CD4-positive, alpha-beta T cell treated with Interleukin-17A for 1 hour (primary cell): Measurements from ENCODE around the gene CORO6.

Experiments used
- DNase-seq: peaks from one replicate; pipeline ENCODE4 v3.0.0-alpha.2; 2020

CORO6 gene

DNA sequence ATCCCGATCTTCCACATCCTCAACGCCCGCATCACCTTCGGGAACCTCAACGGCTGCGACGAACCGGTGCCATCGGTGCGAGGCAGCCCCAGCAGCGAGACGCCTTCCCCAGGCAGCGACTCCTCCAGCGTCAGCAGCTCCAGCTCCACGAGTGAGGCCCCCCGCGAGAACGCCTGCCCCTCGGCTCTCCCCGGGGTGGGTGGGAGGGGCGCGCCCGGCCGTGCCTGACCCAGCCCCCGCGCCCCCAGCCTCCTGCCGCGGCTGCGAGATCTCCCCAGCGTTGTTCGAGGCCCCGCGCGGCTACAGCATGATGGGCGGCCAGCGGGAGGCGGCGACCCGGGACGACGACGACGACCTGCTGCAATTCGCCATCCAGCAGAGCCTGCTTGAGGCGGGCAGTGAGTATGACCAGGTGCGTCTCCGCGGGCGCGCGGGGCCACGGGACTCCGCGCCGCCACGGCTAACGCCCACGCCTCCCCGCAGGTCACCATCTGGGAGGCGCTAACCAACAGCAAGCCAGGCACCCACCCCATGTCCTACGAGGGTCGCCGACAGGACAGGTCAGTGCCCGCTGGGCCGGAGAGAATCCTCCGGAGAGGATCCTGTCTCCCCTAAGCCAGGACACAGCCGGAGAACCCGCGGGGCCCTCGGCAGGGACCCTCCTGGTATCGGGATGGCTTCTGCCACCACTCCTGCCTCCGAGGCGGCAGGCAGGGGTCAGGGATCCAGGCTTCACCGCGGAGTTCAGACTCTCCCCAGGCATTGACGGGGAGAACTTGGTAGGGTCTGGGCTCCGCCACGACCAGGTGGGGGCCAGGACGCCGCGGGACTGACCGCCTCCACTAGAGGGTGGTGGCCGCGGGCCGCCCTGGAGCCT, 10.1 kb downstream of the CORO6 start:
- DNase-seq: no peak

DNA sequence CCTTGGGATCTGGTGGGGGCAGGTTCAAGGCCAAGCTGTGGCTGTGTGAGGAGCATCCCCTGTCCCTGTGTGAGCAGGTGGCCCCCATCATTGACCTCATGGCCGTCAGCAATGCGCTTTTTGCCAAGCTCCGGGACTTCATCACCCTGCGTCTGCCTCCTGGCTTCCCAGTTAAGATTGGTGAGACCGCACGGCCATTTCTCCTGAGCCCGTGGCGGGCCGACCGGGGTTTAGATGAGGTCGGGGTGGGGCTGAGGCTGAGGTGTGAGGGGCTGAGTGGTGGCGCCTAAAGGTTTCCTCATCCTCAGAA, 10.7 kb downstream of the CORO6 start:
- no peak for DNase-seq

DNA sequence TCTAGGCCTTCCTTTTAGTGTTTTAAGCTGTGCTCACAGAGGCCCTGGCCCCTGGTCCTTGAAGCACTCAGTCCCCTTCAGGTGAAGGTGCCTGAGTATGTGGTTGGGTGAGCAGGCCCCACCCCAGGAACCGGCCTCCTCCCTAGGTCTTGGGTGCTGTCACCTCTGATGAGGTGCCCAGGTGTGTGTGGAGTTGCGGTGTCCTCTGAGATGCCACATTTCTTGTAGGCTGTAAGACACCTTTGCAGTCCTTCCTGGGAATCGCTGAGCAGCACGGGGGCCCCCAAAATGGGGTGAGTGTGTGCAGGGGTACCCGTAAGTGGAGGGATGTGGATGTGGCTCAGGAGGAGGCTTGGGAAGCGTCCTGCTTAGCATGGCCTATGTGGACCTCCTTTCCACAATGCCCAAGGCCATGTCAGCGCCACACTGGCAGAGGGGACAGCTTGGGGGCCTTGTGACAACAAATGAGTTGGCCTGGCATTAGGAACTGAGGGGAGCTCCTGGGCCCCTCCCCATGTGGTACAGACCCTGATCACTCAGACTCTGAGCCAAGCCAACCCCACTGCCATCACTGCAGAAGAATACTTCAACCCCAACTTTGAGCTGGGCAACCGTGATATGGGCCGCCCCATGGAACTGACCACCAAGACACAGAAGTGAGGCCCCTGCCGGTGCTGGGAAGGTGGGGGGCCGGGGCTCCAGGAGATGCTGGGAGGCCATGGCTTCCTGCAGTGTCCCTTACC, 11.2 kb downstream of the CORO6 start:
- no peak for DNase-seq

DNA sequence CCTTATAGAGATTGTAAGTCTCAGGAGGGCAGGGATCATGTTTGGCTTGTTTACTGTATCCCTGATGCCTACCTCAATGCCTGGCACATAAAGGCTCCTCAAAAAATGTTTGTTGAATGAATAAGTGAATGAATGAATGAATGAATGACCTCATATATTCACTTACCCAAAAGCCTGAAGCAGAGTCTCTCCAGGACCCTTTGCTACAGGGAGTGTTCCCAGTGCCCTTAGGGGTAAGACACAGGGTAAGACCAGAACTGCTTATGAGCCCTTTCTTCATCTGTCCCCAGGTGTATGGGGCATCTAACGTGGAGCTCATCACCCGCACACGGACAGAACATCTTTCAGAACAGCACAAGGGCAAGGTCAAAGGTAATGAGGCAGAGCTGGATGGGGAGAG, 12.3 kb downstream of the CORO6 start:
- DNase-seq: no peak

DNA sequence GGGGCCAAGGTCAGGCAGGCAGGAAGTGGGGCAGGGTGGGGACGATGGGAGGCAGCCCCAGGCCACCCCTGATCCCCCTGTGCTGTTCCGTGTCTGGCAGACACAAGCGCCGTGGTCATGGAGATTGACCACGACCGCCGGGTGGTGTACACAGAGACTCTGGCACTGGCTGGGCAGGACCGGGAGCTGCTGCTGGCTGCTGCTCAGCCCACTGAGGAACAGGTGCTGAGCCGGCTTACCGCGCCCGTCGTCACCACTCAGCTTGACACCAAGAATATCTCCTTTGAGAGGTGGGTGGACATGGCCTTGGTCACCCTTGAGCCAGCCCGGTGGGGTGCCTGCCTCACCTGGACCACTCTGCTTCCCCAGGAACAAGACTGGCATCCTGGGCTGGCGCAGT, 13.7 kb downstream of the CORO6 start:
- DNase-seq: no peak

DNA sequence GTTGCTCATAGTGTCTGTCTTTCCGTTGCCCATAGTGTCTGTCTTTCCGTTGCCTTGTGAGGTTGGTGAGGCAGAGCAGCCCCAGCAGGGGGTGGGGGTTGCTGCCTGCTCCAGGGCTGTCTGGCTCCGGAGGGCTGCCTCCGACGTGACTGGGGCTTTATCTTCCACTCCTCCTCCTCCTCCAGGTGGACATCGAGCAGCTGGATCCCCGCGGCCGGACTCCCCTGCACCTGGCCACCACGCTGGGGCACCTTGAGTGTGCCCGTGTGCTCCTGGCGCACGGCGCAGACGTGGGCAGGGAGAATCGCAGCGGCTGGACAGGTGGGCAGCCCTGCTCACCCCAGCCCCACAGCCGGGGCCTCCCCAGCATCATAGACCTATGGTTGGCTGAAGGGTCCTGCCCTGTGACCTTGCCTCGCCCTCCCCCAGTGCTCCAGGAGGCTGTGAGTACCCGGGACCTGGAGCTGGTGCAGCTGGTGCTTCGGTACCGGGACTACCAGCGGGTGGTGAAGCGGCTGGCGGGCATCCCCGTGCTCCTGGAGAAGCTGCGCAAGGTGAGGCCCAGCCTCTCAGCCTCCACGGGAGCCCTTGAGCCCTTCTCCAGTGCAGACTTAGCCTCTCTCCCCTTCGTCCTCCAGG, 15.0 kb downstream of the CORO6 start:
- DNase-seq: no peak

DNA sequence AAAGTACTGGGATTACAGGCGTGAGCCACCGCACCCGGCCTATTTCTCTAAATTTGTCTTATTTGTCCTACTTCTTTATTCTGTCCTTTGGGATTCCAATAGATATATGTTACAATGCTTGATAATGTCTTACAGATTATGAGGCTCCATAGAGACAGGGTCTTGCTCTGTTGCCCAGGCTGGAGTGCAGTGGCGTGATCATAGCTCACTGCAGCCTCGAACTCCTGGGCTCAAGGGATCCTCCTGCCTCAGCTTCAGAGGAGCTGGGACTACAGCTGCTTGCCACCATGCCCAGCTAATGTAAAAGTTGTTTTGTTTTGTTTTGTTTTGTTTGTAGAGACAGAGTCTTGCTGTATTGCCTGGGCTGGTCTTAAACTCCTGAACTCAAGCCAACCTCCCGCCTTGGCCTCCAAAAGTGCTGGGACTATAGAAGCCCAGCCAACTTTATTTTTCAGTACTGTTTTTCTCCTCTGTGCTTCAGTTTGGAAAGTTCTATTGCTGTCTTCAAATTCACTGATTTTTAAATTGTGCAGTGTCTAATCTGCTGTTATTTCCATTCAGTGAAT, 19.5 kb downstream of the CORO6 start:
- no peak for DNase-seq

DNA sequence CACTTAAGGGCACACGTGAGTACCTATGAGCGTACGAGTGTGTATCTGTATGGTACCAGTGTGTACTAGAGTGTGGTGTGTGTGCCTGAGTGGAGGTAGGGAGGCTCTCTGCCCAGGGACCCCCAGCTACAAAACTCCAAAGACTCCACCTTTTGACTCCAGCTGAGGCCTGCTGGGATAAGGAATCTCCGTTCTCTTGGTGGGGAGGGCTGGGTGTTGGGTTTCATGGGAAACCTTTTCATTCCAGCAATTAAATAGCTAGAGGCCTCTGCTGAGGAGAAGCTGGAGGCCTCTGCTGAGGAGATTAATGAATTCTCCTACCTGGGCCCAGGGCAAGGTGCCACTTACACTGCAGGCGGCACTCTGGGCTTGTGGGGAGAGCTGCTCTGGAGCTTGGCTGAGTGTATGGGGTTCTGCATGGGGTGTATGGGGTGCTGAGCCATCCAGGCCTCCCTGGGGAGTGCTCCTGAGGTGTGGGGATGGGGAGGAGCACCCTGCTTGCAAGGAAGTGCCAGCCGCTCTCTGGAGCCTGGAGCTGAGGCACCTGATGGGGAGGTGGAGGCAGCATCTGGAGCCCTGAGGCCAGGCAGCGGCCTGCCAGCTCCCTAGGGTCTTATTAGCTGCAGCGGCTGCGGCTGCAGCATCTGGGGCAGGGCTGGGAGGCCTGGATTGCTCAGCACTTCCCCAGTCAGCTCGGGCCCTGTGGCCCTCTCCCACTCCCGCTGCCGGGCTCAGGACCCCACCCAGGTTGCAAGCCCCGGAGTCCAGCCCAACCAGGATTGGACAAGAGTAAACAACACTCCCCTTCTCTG, 25.1 kb downstream of the CORO6 start:
- DNase-seq: no peak

DNA sequence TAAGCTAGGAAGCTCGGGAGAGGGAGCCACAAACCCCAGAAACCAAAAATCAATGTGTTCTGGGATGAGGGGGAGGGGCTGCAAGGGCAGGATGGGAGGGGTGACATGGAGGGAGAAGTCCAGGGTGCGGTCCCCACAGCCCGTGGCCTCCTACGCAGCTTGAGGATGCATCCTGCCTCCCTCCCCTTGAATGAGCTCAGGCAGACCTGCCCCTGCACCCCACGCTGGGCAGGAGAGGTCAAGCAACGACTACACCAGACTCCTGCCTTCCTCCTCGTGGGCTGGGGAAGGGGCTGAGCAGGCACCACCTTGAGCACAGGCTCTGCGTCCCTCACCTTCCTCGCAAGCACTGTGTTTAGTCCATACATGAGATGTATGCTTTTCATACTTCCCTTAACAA, 25.9 kb downstream of the CORO6 start:
- no peak for DNase-seq

DNA sequence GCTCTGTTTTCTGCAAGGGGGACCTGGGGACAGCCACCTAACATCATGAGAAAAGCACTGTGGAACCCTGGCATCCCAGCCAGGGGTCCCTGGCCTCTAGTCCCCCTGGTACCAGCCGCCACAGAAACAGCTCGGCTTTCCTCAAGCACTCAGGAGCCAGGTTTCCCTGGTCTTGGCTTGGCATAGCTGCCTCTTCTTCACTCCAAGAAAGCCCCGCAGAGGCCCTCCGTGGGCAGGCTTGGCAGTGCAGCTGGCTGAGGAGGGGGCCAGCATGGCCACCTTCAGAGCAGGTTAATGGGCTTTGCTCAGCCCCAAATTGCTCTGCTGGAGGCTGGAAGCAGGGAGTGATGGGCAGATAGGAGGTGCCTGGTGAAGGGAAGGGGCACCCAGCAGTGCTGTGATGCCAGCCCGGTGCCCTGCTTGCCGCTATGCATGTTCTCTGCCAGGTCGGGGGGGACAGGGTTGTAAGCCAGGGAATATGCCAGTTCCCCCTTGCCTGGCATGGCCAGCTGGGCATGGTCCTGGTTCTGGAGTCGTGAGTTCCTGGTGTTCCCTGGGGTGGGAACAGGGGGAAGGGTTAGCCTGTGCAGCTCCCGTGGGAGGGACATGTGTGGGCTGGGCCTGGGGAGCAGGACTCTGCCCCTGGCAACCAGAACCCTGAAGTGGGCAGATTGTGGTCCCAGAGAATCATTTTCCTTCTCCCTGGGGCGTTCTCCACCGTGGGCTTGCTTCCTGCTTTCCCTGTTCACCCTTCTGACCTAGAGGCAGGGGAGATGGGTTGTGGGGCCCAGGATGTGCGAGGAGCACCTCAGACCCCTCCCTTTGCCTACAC, 26.6 kb downstream of the CORO6 start:
- no peak for DNase-seq

DNA sequence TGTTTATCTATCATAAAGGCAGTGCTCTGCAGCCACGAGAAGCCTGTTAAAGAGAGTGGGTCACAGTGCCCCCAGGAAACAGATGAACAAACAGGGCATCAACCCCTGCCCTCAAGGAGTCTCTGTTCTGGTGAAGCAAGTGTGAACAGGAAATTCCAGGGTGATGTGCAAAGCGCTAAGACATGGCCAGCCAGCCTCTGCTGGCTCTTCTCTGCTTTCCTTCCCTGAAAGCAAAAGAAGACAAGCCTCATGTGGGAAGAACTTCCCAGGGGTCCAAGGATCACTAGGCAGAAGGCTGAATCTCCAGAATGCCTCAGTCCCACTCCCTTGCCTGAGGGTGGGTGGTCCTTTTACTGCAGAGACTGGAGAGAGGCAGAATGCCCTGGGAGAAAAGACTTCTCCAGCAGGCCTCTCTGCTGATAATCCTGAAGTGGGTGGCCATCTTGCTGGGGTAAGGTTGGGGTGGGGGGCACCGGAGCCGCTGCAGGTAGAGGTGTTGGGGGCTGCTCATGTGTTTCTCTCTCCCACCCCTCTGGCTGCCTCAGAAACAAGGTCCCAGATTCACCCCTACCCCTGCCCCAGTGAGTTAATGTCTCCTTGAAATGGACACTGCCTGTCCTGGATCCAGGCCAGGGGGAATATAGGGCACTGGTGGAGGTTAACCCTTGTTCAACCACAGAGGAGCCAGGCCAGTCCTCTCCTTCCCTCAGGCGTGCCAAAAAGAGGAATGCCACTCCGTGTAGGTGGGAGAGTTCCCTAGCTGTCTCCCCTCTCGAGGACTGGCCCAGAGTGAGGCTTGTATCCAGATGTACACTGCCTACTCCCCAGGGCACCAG, 27.4 kb downstream of the CORO6 start:
- no peak for DNase-seq

DNA sequence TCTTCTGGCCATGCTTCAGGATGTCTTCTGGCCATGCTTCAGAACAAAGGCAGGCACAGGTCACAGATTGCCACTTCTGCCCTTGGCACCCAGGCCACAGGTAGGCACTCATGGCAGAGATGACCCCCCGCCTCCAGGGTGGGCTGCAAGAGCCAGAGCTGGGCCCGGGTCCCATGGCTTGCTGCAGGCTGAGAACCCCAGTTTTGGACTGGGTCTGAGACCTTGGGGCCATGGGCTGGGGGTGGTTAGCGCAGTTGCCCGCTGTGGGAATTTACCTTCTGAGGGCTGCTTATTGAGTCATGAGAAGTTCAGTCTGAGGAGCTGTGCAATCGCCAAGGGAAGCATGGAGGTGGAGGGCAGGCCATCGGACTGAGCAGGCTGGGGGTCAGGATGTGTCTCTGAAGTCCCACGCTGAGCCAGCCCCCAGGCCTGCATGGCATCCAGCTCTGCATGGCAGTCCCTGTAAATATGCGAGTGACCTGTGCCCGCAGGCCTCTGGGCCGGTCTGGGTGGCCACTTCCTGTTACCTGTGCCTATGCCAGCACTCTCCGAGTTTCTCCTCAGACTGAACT, 28.1 kb downstream of the CORO6 start:
- no peak for DNase-seq

DNA sequence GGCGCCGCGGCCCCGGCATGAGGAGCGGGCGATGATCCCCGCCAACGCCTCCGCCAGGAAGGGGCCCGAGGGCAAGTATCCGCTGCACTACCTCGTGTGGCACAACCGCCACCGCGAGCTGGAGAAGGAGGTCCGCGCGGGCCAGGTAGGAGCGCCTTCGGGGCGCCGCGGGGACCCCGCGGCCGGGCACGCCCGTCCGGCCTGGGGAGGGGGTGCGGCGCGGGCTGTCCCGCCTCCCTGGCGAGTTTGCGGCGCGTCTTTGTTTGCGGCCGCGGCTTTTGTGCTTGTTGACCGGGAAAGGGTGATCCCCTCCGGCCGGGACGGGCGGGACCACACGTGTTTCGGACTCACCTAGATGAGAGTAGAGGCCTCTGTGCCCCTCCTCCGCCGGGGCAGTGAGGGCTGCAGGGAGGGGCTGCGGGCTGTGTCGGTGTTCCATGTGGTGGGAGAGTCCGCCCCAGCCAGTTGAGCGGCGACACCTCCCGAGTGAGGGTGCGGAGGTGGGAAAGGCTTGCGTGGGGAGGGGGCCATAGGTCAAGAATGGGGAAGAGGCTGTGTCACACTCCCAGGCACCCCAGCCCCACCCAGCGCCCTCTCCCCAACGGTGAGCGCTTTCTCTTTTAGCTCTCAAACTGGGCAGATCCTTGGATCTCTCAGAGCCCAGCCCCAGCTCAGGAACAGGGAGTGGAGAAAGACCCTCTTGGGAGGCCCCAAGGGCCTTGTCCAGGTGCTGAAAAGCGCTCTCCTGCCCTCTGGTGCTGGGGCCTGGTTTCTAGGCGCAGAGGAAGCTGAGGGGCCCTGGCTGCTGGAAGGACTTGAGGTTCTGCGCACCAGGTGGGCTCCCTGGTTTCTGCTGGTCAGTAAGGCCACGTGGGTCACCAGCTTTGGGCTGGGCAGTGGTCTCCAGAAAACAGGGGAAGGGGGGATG, 28.9 kb downstream of the CORO6 start:
- peak; percentile 24 for DNase-seq

DNA sequence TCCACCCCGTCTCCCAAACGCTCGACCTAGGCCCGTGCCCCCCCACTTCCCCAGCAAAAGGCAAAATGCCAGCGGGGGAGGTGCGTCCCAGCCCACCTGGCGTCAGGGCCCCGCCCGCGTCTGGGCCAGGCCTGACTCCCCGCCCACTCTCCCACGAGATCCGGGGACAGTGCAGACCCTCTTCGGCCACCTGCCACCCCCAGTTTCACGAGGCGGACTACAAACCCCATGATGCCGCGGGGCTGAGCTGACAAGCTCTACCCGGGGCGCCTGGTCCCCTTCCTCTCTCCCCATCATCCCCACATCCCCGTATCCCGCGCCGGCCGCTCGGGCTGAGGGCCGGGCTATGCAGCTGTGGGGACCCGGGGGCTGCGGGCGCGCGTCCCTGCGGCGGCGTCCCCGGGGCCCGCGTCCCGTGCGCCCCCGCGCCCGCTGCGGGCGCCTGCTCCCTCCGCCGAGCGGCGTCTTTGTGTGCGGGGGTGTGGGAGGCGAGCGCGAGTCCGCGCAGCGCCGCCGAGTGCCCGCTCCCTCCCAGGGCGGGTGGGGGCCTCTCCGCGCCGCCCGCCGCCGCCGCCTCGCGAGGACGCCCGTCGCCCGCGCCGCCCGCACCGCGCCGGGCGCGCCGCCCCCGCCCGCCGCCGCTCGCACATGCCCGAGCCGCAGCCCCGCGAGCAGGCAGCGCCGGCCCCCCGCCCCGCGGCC, 29.7 kb downstream of the CORO6 start, which contains the start of gene ANKRD13B:
TSS of gene ANKRD13B (plus strand) at position 283 of the 702 bp plus-strand sequence. CDS start 490 bp downstream, outside the sequence.
- DNase-seq: peak; percentile 41

DNA sequence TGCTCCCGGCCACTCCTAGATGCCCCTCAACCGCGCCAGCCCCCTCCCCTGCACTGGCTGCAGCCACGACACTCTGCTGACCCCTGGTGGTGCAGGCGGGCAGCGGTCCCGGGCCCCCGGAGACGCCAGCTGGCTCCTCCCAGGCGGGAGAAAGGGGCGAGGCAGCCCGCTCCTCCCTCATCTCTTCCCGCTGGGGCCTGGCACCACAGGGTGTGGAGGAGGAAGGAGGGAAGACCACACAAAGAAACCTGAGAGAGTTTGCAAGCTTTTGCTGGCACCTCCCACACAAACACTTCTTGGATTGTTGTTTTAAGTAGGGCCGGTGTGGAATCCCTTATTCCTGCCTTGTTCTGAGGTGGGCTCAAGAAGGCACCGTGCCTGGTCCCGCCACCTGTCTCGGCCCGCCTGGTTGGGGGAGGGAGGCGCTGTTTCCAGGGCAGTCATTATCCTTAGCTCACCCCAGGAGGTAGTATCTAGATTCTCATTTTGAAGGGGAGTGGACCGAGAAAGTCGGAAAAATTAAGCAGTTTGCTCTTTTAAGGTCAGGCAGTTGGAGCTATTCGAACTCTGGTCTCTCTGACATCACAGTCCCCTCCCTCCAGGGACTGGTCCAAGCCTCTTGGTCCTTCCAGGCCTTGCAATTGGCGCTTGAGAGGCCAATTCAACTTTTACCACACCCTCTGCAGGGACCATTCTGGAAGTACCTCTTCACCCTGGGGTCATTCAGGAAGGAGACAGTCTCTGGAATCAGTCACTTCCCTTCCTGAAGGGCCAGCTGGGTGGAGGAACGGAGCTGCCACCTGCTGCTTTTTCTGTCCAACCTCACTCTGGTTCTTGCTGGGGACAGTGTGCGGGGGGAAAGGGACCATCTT, 30.7 kb downstream of the CORO6 start:
- peak; percentile 81 for DNase-seq

DNA sequence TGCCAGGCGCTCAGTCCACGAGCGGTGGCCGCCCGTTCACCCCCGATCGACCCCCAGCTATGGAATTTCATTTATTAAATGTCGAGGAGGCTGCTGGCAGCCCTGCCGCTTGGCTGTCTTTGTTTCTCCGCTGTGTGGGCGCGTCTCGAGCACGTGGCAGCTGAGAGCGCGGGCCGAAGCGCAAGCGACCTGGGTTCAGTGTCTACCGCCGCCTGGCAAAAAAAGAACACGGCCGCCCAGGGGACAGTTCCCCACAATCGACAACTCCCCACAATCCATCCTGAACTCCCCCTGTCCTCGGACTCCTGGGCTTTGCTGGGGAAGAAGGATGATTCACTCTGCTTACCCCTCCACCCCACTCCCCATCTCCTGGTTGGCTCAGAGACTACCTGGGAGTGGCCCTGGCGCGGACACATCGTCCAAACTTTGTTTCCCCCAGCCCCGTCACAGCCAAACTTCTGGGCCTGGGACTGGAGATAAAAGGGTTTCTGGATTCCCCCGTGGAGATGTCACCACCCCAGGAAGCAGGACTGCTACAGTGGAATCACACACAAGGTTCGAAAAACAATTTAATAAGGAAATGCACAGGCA, 31.5 kb downstream of the CORO6 start:
- DNase-seq: peak; percentile 29
